Thymus (tissue), 11 donors: Measurements from ENCODE around the gene TRPV3. TPM values are rescaled to one million over a fixed set of nuclear protein-coding genes. Genes with fewer than 3 reads are reported as not detected.

Source experiments
- DNase-seq, 9 donors: peaks; one replicate each; pipeline ENCODE4 v3.0.0-alpha.2; 2013; ENCODE audit warnings: low spot score in 9 of 9, low read depth in 6 of 9, missing footprints in 1 of 9
- H3K27ac ChIP-seq, 2 donors: one replicate each; pipeline ENCODE4 v1.5.1; 2013; ENCODE audit warnings: control low read depth in 1 of 2, low read depth in 1 of 2, low read length in 1 of 2, mild to moderate bottlenecking in 1 of 2, moderate library complexity in 1 of 2
- H3K27me3 ChIP-seq, 2 donors: one replicate each; pipeline ENCODE4 v1.5.1; 2013; ENCODE audit warnings: low read length in 1 of 2; ENCODE audit not compliant: control insufficient read depth in 2 of 2, insufficient read depth in 1 of 2
- H3K36me3 ChIP-seq, 2 donors: one replicate each; pipeline ENCODE4 v1.5.1; 2013; ENCODE audit warnings: low read length in 1 of 2, mild to moderate bottlenecking in 1 of 2, moderate library complexity in 1 of 2; ENCODE audit not compliant: control insufficient read depth in 2 of 2, insufficient read depth in 2 of 2
- H3K4me1 ChIP-seq, 2 donors: one replicate each; pipeline ENCODE4 v1.5.1; 2013; ENCODE audit warnings: low read length in 2 of 2; ENCODE audit not compliant: control insufficient read depth in 2 of 2, insufficient read depth in 2 of 2
- H3K4me3 ChIP-seq, 2 donors: one replicate each; pipeline ENCODE4 v1.5.1; 2013; ENCODE audit warnings: low read length in 2 of 2, control low read depth in 1 of 2, mild to moderate bottlenecking in 1 of 2
- H3K9me3 ChIP-seq, 2 donors: one replicate each; pipeline ENCODE4 v1.5.1; 2013; ENCODE audit warnings: low read length in 1 of 2, mild to moderate bottlenecking in 1 of 2; ENCODE audit not compliant: control insufficient read depth in 2 of 2, insufficient read depth in 1 of 2
- WGBS: extraction: QIAGEN DNeasy Blood & Tissue Kit; methylation state at CpG from one replicate; pipeline ENCODE4 v1.1.7; 2013; 5-methylcytosine and 5-hydroxymethylcytosine counted together
- polyA plus RNA-seq: library from polyadenylated mRNA; stranded (reverse); fragments of 200-250 nt; gene quantifications from one replicate; pipeline ENCODE4 v1.2.3, GENCODE V29; 2013
- total RNA-seq: library from RNA; stranded (reverse); fragments of 120-200 nt; gene quantifications from one replicate; pipeline ENCODE4 v1.2.4, GENCODE V29; 2013
- donor health status: healthy.

The TRPV3 gene
- total and polyA plus RNA-seq, 2 donors, result 0.38 to 0.98 TPM

GRCh38 chr17:3507869-3508268 is 49.7 kb downstream of the TRPV3 start:
- WGBS, result 92% methylated on average over 3 of the region's 3 CpGs

GRCh38 chr17:3507071-3507470 is 50.5 kb downstream of the TRPV3 start:
- Histone ChIP-seq H3K36me3 (no peaks in the 10 kb centered on the region), H3K4me3 (no peak overlapping the region), H3K27ac (no peak overlapping the region), H3K9me3 (no peaks in the 10 kb centered on the region), H3K27me3 (no peaks in the 10 kb centered on the region), H3K4me1 (no peaks in the 10 kb centered on the region)
- WGBS, result 95% methylated on average over 1 of the region's 1 CpG
- no peak for DNase-seq

More at GRCh38 chr17:3507869-3508268, 49.7 kb downstream of the TRPV3 start:
- no peaks in the 10 kb centered on the region for H3K27me3 ChIP-seq
- no peaks in the 10 kb centered on the region for H3K36me3 ChIP-seq
- H3K4me3 ChIP-seq, result no peak overlapping the region
- H3K4me1 ChIP-seq, result no peaks in the 10 kb centered on the region
- no peak overlapping the region for H3K27ac ChIP-seq
- no peaks in the 10 kb centered on the region for H3K9me3 ChIP-seq
- no peak for DNase-seq

GRCh38 chr17:3506054-3506453 is 51.6 kb downstream of the TRPV3 start:
- Histone ChIP-seq H3K27ac (no peak overlapping the region), H3K36me3 (no peaks in the 10 kb centered on the region), H3K9me3 (no peaks in the 10 kb centered on the region), H3K27me3 (no peaks in the 10 kb centered on the region), H3K4me1 (no peaks in the 10 kb centered on the region), H3K4me3 (no peak overlapping the region)
- DNase-seq, result no peak
- WGBS, result 97% methylated on average over 2 of the region's 2 CpGs

- no peaks in the 10 kb centered on the region for H3K27me3 ChIP-seq
- no peaks in the 10 kb centered on the region for H3K36me3 ChIP-seq
- H3K4me3 ChIP-seq, result no peak overlapping the region
- DNase-seq, result no peak
- 90% methylated on average over 7 of the region's 7 CpGs for WGBS
- no peak overlapping the region for H3K27ac ChIP-seq
- H3K9me3 ChIP-seq, result no peaks in the 10 kb centered on the region
- H3K4me1 ChIP-seq, result no peaks in the 10 kb centered on the region
Measured at GRCh38 chr17:3505008-3505407, 52.6 kb downstream of the TRPV3 start.

- no peaks in the 10 kb centered on the region for H3K27me3 ChIP-seq
- no peak overlapping the region for H3K4me3 ChIP-seq
- no peak overlapping the region for H3K27ac ChIP-seq
- no peaks in the 10 kb centered on the region for H3K36me3 ChIP-seq
- WGBS, result 90% methylated on average over 1 of the region's 1 CpG
- H3K9me3 ChIP-seq, result no peaks in the 10 kb centered on the region
- no peak for DNase-seq
- no peaks in the 10 kb centered on the region for H3K4me1 ChIP-seq
Measured at GRCh38 chr17:3503285-3503684, 54.3 kb downstream of the TRPV3 start.

GRCh38 chr17:3502466-3502865 is 55.1 kb downstream of the TRPV3 start:
- Histone ChIP-seq H3K27ac (no peak overlapping the region), H3K4me3 (no peak overlapping the region), H3K36me3 (no peaks in the 10 kb centered on the region), H3K4me1 (no peaks in the 10 kb centered on the region), H3K9me3 (no peaks in the 10 kb centered on the region), H3K27me3 (no peaks in the 10 kb centered on the region)
- WGBS, result 77% methylated on average over 5 of the region's 5 CpGs
- no peak for DNase-seq

- Histone ChIP-seq H3K4me1 (no peaks in the 10 kb centered on the region), H3K27me3 (no peaks in the 10 kb centered on the region), H3K27ac (no peak overlapping the region), H3K4me3 (no peak overlapping the region), H3K9me3 (no peaks in the 10 kb centered on the region), H3K36me3 (no peaks in the 10 kb centered on the region)
- WGBS, result 90% methylated on average over 5 of the region's 5 CpGs
- DNase-seq, result no peak
Measured at GRCh38 chr17:3501344-3501743, 56.3 kb downstream of the TRPV3 start.

- Histone ChIP-seq H3K27ac (no peak overlapping the region), H3K4me3 (no peak overlapping the region), H3K9me3 (no peaks in the 10 kb centered on the region), H3K4me1 (no peaks in the 10 kb centered on the region), H3K36me3 (no peaks in the 10 kb centered on the region), H3K27me3 (no peaks in the 10 kb centered on the region)
- DNase-seq, result no peak
- 91% methylated on average over 7 of the region's 7 CpGs for WGBS
Measured at GRCh38 chr17:3497101-3497500, 60.5 kb downstream of the TRPV3 start.

GRCh38 chr17:3485481-3486068 is 72.0 kb downstream of the TRPV3 start:
- no peaks in the 10 kb centered on the region for H3K27me3 ChIP-seq
- no peak overlapping the region for H3K4me3 ChIP-seq
- no peak for DNase-seq
- no peak overlapping the region for H3K27ac ChIP-seq
- no peaks in the 10 kb centered on the region for H3K36me3 ChIP-seq
- no peaks in the 10 kb centered on the region for H3K4me1 ChIP-seq
- H3K9me3 ChIP-seq, result no peaks in the 10 kb centered on the region
- 96% methylated on average over 8 of the region's 8 CpGs for WGBS

- no peaks in the 10 kb centered on the region for H3K27me3 ChIP-seq
- 85% methylated on average over 3 of the region's 3 CpGs for WGBS
- H3K27ac ChIP-seq, result no peak overlapping the region
- no peaks in the 10 kb centered on the region for H3K36me3 ChIP-seq
- H3K4me1 ChIP-seq, result no peaks in the 10 kb centered on the region
- H3K4me3 ChIP-seq, result no peak overlapping the region
- no peak for DNase-seq
- no peaks in the 10 kb centered on the region for H3K9me3 ChIP-seq
Measured at GRCh38 chr17:3482852-3483251, 74.8 kb downstream of the TRPV3 start.
